Peyer's patch (tissue), 4 donors: ENCODE measurements around the gene KCTD10.

Experiments
- POLR2A ChIP-seq, 2 donors: fragments of 450-650 bp; IDR thresholded peaks; one replicate each; pipeline ENCODE4 v1.5.1; 2017; ENCODE audit warnings: antibody characterized with exemption in 2 of 2, mild to moderate bottlenecking in 2 of 2, moderate library complexity in 2 of 2
- TF ChIP-seq, protein P1 (sequence below), 6 experiments: fragments of 450-650 bp in 4 of 6; fragments of 200-600 bp in 2 of 6; sonication (generic) in 1 of 6; IDR thresholded peaks; one replicate each; pipeline ENCODE4 v1.5.1; 2017 to 2019; ENCODE audit warnings: antibody characterized with exemption in 6 of 6, mild to moderate bottlenecking in 3 of 6, moderate library complexity in 1 of 6

DNA sequence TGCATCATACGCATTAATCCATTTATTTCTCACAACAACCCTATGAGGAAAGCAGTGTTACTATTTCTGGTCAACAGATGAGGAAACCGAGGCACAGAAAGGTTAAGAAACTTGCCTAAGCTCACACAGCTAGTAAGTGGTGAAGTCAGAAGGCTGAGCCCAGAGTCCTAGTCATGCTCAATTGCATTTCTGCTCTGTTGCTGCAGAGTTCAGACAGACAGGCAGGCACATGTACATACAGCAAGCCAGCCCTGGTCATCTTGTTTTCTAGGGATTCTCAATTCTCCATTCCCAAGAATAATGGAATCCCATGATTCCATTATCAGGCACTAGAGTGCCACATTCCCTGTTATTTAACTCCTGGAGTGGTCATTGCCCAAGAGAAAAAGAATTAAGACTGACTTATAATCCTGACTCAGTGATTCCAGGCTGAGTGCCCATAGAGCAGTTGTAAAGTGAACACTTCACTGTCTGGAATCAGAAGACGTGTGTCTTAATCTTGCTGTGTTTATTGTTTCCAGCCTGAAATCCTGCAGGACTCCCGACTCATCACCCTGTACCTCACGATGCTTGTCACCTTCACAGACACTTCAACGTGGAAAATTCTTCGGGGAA, 11.1 kb upstream of the KCTD10 start:
- no peak for TF ChIP-seq POLR2A (IDR thresholded peaks at IDR 0.05)
- TF ChIP-seq, protein P1, sequence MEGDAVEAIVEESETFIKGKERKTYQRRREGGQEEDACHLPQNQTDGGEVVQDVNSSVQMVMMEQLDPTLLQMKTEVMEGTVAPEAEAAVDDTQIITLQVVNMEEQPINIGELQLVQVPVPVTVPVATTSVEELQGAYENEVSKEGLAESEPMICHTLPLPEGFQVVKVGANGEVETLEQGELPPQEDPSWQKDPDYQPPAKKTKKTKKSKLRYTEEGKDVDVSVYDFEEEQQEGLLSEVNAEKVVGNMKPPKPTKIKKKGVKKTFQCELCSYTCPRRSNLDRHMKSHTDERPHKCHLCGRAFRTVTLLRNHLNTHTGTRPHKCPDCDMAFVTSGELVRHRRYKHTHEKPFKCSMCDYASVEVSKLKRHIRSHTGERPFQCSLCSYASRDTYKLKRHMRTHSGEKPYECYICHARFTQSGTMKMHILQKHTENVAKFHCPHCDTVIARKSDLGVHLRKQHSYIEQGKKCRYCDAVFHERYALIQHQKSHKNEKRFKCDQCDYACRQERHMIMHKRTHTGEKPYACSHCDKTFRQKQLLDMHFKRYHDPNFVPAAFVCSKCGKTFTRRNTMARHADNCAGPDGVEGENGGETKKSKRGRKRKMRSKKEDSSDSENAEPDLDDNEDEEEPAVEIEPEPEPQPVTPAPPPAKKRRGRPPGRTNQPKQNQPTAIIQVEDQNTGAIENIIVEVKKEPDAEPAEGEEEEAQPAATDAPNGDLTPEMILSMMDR (IDR thresholded peaks at IDR 0.05): no peak
